Measurements from ENCODE around the gene SLC6A1. TPM values are rescaled to one million over a fixed set of nuclear protein-coding genes. Genes with fewer than 3 reads are reported as not detected.

The SLC6A1 gene
- total RNA-seq, 4 donors from 2014 or later: 3.9 to 7.3 (median 5.4) TPM

Other genes with a start within 250 kb of the SLC6A1 start
- gene SLC6A11, start 176.5 kb upstream of the SLC6A1 start, total RNA-seq: under 1 TPM in 3 of 4 donors, not detected in 1; 0.30 to 0.44 (median 0.42) TPM
- gene HRH1, start 161.7 kb downstream of the SLC6A1 start, total RNA-seq: 10 to 100 TPM; 13.8 to 20.3 (median 15.9) TPM